HCT116 (cell line): ENCODE measurements around the gene GGTLC2.

Experiments used
- CEBPB ChIP-seq: IDR thresholded peaks from 2 replicates; pipeline ENCODE4 v1.6.1; 2012; ENCODE audit warnings: low read depth
- EZH2phosphoT487 ChIP-seq: fragments of 200-600 bp; IDR thresholded peaks from 2 replicates; pipeline ENCODE4 v1.6.1; 2018; ENCODE audit warnings: antibody characterized with exemption, borderline replicate concordance
- POLR2A ChIP-seq: IDR thresholded peaks from 2 replicates; pipeline ENCODE4 v1.7.0; 2011; ENCODE audit warnings: borderline replicate concordance; ENCODE audit not compliant: insufficient read depth, insufficient read length; ENCODE audit errors: extremely low read depth
- YY1 ChIP-seq: IDR thresholded peaks from 2 replicates; pipeline ENCODE4 v1.6.1; 2011; ENCODE audit warnings: low read length, low read depth, moderate library complexity, mild to moderate bottlenecking; ENCODE audit not compliant: insufficient replicate concordance; ENCODE audit errors: extremely low read depth
- ZNF274 ChIP-seq: fragments of 200-500 bp; sonication (Bioruptor generic); IDR thresholded peaks from 2 replicates; pipeline ENCODE4 v1.6.1; 2014; ENCODE audit warnings: mild to moderate bottlenecking, low read depth, low read length, inconsistent platforms
- TF ChIP-seq, protein P1 (sequence below), 3 experiments: fragments of 200-600 bp in 1 of 3; sonication (generic) in 1 of 3; IDR thresholded peaks in 2 of 3; conservative IDR thresholded peaks in 1 of 3; 2 replicates each; pipeline ENCODE4 v1.5.1; 2012 to 2017; ENCODE audit warnings: low read depth in 2 of 3, low read length in 2 of 3, antibody characterized with exemption in 1 of 3, borderline replicate concordance in 1 of 3, control low read depth in 1 of 3, mild to moderate bottlenecking in 1 of 3, mixed read lengths in 1 of 3, mixed run types in 1 of 3, moderate library complexity in 1 of 3; ENCODE audit not compliant: insufficient read depth in 1 of 3
- TF ChIP-seq, protein P2 (sequence below): IDR thresholded peaks from 2 replicates; pipeline ENCODE4 v1.6.1; 2012; ENCODE audit warnings: low read depth
- TF ChIP-seq, protein P3 (sequence below): IDR thresholded peaks from 2 replicates; pipeline ENCODE4 v1.6.1; 2011; ENCODE audit warnings: mild to moderate bottlenecking, low read length, moderate library complexity; ENCODE audit not compliant: insufficient replicate concordance; ENCODE audit errors: extremely low read depth
- TF ChIP-seq, protein P4 (sequence below): IDR thresholded peaks from 2 replicates; pipeline ENCODE4 v1.6.1; 2012

DNA sequence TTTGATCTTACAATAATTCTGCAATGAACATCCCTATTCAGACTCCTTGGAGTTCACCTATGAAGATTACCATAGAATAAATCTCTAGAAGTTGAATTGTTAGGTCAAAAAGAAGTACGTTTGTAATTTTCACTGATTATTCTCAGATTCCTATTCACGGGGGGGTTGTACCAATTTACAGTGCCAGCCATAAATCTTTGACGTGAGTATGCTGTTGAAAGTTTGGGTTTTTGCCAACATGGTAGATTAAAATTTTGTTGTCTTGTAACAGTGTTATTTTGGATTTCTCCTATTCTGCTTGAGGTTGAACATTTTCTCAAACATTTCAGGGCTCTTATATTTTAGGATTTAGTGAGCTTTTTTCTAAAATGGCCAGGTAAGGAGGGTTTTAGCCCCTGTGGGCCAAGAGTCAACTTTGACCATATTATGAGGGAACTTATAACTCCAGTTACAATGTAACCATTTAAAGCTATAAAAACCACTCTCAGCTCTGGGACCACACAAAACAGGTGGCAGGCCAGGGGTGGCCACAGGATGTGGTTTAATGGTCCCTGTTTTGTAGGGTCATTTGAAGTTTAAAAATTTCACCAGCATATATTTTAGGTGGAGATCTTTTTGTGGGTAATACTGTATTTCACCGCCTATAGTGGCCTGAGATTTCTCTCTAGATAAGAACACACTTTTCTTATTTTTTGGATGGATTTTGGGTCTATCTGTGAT, 25.8 kb downstream of the GGTLC2 start:
- TF ChIP-seq POLR2A (no peak), CEBPB (no peak), YY1 (no peak), ZNF274 (no peak), EZH2phosphoT487 (no peak)
- TF ChIP-seq, protein P1, sequence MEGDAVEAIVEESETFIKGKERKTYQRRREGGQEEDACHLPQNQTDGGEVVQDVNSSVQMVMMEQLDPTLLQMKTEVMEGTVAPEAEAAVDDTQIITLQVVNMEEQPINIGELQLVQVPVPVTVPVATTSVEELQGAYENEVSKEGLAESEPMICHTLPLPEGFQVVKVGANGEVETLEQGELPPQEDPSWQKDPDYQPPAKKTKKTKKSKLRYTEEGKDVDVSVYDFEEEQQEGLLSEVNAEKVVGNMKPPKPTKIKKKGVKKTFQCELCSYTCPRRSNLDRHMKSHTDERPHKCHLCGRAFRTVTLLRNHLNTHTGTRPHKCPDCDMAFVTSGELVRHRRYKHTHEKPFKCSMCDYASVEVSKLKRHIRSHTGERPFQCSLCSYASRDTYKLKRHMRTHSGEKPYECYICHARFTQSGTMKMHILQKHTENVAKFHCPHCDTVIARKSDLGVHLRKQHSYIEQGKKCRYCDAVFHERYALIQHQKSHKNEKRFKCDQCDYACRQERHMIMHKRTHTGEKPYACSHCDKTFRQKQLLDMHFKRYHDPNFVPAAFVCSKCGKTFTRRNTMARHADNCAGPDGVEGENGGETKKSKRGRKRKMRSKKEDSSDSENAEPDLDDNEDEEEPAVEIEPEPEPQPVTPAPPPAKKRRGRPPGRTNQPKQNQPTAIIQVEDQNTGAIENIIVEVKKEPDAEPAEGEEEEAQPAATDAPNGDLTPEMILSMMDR (IDR thresholded peaks at IDR 0.05 in 2 of 3, conservative IDR thresholded peaks at IDR 0.05 in 1 of 3; ENCODE audit: borderline replicate concordance in 1 of 3, insufficient read depth in 1 of 3, low read depth in 2 of 3, low read length in 2 of 3) = no peak
- TF ChIP-seq, protein P2, sequence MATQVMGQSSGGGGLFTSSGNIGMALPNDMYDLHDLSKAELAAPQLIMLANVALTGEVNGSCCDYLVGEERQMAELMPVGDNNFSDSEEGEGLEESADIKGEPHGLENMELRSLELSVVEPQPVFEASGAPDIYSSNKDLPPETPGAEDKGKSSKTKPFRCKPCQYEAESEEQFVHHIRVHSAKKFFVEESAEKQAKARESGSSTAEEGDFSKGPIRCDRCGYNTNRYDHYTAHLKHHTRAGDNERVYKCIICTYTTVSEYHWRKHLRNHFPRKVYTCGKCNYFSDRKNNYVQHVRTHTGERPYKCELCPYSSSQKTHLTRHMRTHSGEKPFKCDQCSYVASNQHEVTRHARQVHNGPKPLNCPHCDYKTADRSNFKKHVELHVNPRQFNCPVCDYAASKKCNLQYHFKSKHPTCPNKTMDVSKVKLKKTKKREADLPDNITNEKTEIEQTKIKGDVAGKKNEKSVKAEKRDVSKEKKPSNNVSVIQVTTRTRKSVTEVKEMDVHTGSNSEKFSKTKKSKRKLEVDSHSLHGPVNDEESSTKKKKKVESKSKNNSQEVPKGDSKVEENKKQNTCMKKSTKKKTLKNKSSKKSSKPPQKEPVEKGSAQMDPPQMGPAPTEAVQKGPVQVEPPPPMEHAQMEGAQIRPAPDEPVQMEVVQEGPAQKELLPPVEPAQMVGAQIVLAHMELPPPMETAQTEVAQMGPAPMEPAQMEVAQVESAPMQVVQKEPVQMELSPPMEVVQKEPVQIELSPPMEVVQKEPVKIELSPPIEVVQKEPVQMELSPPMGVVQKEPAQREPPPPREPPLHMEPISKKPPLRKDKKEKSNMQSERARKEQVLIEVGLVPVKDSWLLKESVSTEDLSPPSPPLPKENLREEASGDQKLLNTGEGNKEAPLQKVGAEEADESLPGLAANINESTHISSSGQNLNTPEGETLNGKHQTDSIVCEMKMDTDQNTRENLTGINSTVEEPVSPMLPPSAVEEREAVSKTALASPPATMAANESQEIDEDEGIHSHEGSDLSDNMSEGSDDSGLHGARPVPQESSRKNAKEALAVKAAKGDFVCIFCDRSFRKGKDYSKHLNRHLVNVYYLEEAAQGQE = no peak
- TF ChIP-seq, protein P3, sequence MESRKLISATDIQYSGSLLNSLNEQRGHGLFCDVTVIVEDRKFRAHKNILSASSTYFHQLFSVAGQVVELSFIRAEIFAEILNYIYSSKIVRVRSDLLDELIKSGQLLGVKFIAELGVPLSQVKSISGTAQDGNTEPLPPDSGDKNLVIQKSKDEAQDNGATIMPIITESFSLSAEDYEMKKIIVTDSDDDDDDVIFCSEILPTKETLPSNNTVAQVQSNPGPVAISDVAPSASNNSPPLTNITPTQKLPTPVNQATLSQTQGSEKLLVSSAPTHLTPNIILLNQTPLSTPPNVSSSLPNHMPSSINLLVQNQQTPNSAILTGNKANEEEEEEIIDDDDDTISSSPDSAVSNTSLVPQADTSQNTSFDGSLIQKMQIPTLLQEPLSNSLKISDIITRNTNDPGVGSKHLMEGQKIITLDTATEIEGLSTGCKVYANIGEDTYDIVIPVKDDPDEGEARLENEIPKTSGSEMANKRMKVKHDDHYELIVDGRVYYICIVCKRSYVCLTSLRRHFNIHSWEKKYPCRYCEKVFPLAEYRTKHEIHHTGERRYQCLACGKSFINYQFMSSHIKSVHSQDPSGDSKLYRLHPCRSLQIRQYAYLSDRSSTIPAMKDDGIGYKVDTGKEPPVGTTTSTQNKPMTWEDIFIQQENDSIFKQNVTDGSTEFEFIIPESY = no peak
- TF ChIP-seq, protein P4, sequence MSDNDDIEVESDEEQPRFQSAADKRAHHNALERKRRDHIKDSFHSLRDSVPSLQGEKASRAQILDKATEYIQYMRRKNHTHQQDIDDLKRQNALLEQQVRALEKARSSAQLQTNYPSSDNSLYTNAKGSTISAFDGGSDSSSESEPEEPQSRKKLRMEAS = no peak
